GM12892 (cell line): Measurements from ENCODE around the gene PER3.

Experiments
- POLR2A ChIP-seq: IDR thresholded peaks from 2 replicates; pipeline ENCODE4 v1.6.1; 2011; ENCODE audit warnings: low read depth, low read length, control low read depth
- POLR2AphosphoS5 ChIP-seq: IDR thresholded peaks from 2 replicates; pipeline ENCODE4 v1.6.1; 2011; ENCODE audit warnings: low read depth, low read length, control low read depth
- TAF1 ChIP-seq: IDR thresholded peaks from 2 replicates; pipeline ENCODE4 v1.6.1; 2011; ENCODE audit warnings: low read depth, mild to moderate bottlenecking, control low read depth, low read length, borderline replicate concordance

- no peak for TF ChIP-seq POLR2A
- no peak for TF ChIP-seq POLR2AphosphoS5
- no peak for TF ChIP-seq TAF1
Observed at GRCh38 chr1:7747605-7748004, 36.5 kb upstream of the PER3 start.
